ENCODE data around the gene GPR18.

The GPR18 gene

GRCh38 chr13:99268822-99269221, 10.6 kb upstream of the GPR18 start:
- H3K27ac ChIP-seq, result no peak overlapping the region
- no peak for TF ChIP-seq ZFX (IDR thresholded peaks at IDR 0.05; ENCODE audit: borderline replicate concordance)
- TF ChIP-seq, protein P1, sequence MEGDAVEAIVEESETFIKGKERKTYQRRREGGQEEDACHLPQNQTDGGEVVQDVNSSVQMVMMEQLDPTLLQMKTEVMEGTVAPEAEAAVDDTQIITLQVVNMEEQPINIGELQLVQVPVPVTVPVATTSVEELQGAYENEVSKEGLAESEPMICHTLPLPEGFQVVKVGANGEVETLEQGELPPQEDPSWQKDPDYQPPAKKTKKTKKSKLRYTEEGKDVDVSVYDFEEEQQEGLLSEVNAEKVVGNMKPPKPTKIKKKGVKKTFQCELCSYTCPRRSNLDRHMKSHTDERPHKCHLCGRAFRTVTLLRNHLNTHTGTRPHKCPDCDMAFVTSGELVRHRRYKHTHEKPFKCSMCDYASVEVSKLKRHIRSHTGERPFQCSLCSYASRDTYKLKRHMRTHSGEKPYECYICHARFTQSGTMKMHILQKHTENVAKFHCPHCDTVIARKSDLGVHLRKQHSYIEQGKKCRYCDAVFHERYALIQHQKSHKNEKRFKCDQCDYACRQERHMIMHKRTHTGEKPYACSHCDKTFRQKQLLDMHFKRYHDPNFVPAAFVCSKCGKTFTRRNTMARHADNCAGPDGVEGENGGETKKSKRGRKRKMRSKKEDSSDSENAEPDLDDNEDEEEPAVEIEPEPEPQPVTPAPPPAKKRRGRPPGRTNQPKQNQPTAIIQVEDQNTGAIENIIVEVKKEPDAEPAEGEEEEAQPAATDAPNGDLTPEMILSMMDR (IDR thresholded peaks at IDR 0.05), result no peak

GRCh38 chr13:99267927-99268326, 9.7 kb upstream of the GPR18 start:
- H3K27ac ChIP-seq, result no peak overlapping the region
- TF ChIP-seq, protein P1 (IDR thresholded peaks at IDR 0.05), result no peak

DNA sequence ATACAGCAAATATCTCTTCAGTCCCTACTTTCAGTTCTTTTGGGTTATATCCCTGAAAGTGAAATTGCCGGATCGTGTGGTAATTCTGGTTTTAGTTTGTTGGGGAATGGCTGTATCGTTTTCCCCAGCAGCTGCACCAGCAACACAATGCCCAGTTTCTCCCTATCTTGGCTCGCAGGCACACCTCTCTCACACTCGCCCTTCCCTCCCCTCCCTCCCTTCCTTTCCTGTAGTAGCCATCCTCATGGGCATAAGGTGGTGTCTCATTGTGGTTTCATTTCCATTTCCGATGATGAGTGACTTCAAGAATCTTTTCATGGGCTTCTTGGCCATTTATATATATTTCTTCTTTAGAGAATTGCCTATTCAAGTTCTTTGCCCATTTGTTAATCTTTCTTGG, 8.6 kb upstream of the GPR18 start:
- no peak overlapping the region for H3K27ac ChIP-seq
- TF ChIP-seq ZFX (IDR thresholded peaks at IDR 0.05; ENCODE audit: borderline replicate concordance), result no peak
- TF ChIP-seq, protein P1 (IDR thresholded peaks at IDR 0.05), result no peak

DNA sequence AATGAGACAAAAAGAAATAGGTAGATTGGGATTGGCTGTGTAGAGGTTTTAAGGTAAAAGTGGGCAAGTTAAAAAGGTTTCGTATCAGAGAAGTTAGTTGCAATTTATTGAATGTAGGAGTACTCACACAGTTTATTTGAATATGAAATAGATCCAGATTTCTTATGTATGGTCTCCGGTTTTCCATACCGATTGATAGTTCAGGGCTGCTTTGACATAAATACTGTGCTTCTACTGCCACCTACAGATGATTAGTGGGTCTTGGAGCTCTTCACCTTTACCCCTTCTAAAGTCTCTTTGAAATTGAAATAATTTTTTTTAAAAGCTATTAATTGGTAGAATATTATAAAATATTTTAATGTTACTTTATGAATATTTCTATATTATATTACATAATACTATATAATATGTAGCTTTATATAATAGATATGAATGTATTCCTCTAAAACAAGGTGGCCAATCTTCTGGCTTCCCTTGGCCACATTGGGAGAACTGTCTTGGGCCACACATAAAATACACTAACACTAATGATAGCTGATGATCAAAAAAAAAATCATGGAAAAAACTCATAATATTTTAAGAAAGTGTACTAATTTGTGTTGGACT, 7.7 kb upstream of the GPR18 start:
- H3K27ac ChIP-seq, result no peak overlapping the region
- no peak for TF ChIP-seq ZFX (IDR thresholded peaks at IDR 0.05; ENCODE audit: borderline replicate concordance)
- TF ChIP-seq, protein P1 (IDR thresholded peaks at IDR 0.05), result peak; percentile 67

GRCh38 chr13:99265162-99265800, 7.1 kb upstream of the GPR18 start:
- H3K27ac ChIP-seq, result no peak overlapping the region
- TF ChIP-seq ZFX (IDR thresholded peaks at IDR 0.05; ENCODE audit: borderline replicate concordance), result no peak
- TF ChIP-seq, protein P1 (IDR thresholded peaks at IDR 0.05), result no peak

GRCh38 chr13:99264051-99264450, 5.9 kb upstream of the GPR18 start:
- no peak overlapping the region for H3K27ac ChIP-seq
- TF ChIP-seq, protein P1 (IDR thresholded peaks at IDR 0.05), result no peak
- TF ChIP-seq ZFX (IDR thresholded peaks at IDR 0.05; ENCODE audit: borderline replicate concordance), result no peak

GRCh38 chr13:99263126-99263785, 5.1 kb upstream of the GPR18 start:
- H3K27ac ChIP-seq, result no peak overlapping the region
- TF ChIP-seq, protein P1 (IDR thresholded peaks at IDR 0.05), result no peak
- no peak for TF ChIP-seq ZFX (IDR thresholded peaks at IDR 0.05; ENCODE audit: borderline replicate concordance)
